ENCODE results near the gene IDNK.

Gene IDNK

DNA sequence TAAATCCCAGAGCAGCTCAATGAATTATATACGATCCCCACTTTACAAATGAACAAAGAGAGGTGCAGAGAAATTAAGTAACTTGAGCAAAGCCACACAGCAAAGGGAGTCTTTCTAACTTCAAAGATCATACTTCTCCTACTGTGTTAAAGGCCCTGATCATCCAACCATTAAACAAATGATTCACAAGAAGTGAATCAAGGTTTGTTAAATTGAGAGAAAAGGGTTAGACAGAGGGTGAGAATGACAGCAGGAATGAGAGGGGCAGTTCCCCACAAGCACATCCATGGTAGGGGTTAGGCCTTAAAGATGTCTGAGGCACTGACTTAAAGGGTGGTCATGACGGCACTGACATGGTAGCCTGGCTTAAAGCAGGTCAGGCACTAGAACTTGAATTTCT is 10.7 kb downstream of the IDNK start:
- DNase-seq (ENCODE audit: low read depth, low spot score) = no peak

DNA sequence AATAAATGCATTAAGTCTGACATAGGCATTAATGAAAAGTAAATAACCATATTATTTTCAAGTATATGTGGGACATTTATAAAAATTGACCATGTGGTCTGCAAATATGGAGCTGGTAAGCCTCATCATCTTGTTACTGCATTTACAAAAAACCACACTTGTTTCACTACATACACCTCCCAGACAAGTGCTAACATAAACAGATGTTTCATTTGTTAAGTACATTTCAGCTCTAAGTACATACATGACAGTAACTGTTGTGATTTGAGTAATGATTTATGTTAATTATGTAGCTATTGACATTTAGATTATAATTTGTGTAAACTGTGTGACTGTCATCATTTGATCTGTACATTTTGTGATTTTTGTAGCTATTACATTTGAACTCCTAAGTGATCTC is 13.9 kb downstream of the IDNK start:
- no peak for DNase-seq (ENCODE audit: low read depth, low spot score)

DNA sequence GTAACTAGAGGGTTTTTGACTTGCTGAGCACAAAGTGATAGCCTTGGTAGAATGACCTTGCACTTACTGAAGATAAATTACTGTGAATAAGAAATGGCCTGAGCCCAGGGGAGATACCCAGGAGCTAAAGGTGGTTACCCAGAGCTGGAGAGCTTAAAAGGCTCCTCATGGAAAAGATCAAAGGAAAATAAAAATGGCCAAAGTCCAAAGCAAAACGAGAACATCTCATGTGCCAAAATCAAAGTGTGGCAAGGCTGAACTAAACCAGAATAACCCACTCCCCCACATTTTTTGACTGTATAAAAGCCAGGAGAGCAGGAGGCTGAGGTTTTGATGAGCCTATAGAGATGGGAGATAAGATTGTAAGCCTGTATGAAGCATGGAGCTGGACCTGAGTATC is 14.4 kb downstream of the IDNK start:
- DNase-seq (ENCODE audit: low read depth, low spot score) = no peak

DNA sequence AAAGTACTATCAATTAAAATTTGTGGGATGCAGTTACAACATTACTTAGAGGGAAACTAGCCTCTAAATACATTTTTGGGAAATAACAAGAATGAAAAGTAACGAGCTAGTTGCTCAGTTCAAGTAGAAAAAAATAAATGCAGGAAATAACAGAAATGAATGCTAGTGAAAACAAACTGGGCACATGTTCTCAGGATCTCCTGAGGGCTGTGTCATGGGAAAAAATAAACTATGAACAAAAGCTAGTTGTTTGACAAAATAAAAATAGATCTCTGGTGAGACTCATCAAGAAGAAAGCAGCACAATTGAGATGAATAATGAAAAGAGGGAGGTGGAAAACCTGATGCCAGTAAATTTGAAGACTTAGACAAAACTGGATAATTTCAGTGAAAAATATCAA is 16.3 kb downstream of the IDNK start:
- DNase-seq (ENCODE audit: low read depth, low spot score) = no peak

DNA sequence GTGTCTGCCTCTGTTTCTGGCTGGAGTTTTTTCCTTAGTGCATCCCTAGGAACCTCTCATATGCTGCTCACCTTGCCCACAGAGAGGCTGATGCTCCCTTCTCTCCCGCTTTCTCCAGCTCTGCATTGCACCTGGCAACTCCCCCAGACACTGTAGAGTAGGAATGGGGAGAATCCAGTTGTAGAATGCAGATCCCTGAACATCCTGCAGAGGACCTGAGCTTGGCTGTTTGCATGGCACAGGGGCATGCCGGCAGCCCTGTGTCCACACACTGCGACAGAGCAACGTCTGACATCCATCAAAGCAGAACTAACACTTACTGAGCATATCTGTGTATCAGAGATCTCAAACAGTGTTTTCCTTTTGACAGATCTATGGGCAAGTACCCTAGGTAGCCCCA is 19.9 kb downstream of the IDNK start:
- no peak for DNase-seq (ENCODE audit: low read depth, low spot score)

DNA sequence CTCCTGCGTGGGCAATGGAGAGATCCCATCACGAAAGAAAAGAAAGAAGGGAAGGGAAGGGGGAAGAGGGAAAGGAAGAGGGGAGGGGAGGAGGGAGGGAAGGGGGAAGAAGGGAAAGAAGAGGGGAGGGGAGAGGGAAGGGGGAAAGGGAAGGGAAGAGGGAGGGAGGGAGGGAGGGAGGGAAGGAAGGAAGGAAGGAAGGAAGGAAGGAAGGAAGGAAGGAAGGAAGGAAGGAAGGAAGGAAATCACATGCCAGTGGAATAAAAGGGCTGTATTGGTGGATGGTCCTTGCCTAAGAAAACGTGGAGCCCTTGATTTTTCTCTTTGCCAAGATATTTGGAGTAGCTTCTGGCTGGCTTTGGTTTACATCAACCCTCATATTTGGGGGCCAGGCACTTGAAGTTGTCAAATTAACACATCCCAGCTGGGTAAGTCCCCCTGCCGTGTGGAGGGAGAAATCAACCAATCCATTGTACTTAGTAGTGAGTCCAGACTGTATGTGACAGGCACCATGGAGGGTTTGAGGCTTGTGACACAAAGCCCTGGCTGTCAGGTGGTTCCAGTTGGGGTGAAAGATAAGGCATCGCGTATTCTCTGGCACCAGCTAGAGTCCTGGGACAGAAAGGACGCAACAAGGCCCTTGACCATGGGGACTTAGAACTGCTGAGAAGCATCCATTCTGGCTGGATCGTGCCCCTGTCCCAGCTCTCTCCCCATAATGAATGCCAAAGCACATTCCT is 23.7 kb downstream of the IDNK start:
- DNase-seq (ENCODE audit: low read depth, low spot score) = no peak

DNA sequence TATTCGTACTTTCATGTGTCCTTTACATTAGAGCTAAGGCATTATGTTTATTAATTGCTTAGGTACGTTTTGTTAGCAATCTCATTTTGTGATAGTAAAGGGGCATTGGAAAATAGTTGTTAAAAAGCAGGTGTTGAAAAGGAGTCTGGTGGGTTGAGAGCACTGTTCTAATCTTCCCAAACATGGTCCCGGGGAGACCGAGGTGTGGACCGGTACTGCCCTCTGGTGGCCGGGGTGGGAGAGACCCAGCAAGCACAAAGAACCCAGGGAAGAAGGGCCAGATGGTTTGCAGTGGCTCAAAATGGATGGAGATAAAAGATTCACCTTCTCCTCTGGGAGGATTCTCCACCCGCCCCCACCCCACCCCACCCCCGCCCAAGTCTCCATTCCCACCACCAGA is 26.1 kb downstream of the IDNK start:
- peak; percentile 51 for DNase-seq (ENCODE audit: low read depth, low spot score)

DNA sequence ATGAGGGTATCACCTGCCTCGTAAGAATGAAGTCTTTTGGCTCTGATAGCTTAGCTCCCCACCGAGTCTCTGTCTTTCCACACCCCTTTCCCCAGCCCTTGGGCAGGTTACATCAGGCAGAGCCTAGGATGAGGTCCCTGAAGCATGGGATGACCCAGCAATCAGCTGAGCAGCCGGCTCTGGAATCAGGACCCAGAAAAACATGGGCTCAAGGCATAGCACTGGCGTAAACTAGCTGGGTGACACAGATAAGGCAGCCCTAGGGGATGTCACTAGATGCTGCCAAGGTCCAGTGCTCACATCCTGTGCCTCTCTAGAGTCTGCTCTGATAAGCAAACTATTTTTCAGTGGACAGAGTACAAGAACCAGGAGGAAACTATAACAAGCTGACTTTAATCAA is 26.6 kb downstream of the IDNK start:
- no peak for DNase-seq (ENCODE audit: low read depth, low spot score)

DNA sequence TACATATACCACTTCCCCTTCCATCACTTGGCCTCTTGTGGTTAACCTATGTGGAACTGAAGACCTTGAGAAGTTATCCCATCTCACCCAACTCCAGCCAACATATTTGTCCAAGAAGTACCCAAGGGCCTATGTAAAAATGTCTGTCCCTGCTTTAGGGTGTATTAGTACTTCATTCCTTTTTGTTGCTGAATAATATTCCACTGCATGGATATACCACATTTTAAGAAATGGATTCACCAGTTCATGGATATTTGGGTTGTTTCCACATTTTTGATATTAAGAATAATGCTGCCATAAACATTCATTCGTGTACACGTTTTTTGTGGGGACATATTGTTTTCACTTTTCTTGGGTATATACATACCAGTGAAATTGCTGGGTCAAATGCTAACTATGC is 28.6 kb downstream of the IDNK start:
- no peak for DNase-seq (ENCODE audit: low read depth, low spot score)

DNA sequence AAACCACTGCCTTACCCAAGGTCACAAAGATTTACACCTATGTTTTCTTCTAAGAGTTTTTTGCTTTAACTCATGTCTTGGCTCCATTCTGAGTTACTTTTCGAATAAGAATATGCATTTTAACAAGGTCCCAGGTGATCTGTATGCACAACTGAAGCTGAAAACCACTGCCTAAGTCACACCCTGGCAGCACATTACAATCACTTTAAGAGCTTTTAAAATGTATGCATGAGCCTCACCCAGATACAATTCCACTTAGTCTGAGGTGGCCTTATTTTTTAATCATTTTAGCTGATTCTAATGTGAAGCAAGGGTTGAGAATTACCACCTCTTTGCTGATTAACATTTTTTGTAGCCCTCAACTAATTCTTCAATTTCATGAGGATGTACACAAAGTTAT is 29.5 kb downstream of the IDNK start:
- DNase-seq (ENCODE audit: low read depth, low spot score) = no peak

DNA sequence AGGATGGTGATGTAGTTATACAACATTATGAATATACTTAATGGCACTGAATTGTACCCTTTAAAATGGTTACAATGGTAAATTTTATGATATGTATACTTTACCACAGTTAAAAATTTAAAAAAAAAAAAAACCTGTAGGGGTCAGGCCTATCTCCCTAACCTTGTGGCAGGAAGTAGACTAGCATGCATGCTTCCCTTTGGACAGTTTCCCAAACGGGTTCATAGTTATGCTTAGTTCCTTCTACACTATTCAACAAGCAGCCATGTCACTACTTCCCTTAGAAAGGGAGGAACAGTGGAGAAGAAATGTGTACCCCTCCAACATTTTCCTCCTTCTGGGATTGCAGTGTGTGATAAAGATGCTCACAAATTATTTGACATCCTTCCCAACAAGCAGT is 32.5 kb downstream of the IDNK start:
- no peak for DNase-seq (ENCODE audit: low read depth, low spot score)

DNA sequence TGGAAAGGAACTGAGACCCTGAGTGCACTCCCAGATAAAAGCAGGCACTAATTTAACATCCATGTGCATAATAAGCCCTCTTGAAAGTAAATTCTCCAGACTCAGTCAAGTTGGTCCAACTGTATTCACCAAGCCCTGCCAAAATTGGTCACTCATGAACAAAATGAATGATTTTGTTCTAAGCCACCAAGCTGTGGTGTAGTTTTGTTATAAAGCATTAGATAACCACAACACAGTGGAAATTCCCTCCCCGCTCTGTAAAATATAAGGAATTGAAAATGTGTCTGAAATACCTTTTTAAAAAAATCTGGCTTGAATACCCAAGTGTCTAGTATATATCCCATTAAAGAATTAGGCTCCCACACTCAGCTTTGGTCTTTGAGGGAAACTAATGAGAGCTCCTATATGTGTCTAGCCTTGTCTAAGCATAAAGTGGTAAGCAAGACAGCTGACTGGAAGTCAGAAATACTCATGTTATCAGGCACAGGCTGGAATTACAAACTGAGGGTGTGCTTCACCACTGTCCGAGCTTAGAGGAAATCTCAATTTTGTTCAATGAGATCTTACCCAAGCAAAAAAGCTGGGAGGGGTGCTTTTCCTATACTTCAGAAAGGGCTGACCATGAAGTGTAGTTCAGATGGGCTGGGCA is 33.2 kb downstream of the IDNK start:
- DNase-seq (ENCODE audit: low read depth, low spot score) = no peak

DNA sequence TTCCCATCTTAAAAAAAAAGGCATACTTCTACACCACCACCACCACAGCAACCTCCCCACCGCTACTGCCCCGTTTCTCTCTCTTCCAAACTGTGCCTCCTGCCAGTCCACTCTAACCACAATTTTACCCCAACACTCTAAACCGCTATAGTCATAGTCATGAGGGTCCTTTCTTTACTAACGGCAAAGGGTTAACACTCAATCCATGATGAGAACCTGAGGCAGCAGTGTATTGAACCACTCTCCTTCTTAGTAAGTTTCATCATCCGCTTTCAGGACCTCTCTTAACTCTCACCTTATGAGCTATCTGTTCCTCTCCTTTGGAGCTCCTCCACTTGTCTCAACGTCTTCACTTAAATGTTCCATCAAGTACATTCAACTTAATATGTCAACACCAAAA is 34.0 kb downstream of the IDNK start:
- no peak for DNase-seq (ENCODE audit: low read depth, low spot score)

DNA sequence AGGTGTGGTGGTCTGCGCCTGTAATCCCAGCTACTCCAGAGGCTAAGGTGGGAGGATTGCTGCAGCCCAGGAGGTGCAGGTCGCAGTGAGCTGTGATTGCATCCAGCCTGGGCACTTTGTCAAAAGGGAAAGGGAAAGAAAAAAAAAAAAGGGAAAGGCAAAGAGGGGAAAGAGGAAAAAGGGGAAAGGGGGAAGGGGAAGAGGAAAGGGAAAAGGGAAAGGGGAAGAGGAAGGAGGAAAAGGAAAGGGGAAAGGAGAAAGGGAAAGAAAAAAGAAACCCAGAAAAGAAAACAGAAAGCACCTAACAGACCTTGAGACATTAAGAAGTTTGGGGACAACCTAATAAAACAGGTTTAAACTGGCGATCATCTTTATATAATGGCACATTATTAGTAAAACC is 40.0 kb downstream of the IDNK start:
- DNase-seq (ENCODE audit: low read depth, low spot score) = no peak

DNA sequence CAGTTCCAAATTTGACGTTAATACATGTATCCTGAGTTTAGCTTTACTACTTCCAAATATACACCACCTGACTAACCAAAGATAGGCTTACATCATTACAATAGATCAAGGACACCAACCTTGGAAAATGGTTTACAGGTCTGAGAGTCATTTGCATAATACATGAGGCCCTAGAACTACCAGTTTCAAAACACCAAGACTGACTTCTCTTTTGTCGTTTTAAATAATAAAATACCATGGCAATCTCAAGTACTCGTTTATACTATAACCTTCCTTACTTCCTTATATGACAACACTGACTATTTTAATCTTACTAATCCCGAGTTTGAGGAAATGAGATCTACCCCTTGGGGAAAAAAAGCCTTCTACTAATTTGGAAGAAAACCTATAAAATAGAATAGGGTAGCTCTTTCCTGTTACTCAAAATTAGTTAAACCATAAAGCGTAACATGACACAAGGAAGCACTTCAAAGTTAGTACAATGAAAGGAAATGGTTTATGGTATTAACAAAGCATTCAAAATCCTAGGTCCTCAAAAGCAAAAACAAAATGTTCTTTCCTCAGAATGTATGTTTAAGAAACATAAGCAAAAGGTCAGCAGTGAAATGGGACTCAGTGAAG is 42.7 kb downstream of the IDNK start:
- DNase-seq (ENCODE audit: low read depth, low spot score) = no peak

DNA sequence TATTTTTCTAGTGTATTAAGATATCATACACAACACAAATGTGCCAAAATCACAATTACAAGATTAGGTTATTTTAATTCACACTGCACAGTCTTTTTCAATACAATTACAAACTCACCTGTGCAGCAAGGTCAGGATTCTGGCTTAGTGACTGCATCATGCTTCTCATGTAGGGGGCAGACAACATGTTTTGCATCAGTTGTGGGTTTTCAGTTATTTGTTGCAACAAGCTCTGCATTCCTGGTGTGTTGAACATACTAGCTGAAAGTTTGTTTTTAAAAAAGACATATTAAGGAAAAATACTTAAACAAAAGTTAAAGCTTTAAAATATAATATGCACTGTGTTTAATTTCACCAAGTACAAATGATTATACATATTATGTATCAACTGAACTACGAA is 46.1 kb downstream of the IDNK start:
- DNase-seq (ENCODE audit: low read depth, low spot score) = no peak

DNA sequence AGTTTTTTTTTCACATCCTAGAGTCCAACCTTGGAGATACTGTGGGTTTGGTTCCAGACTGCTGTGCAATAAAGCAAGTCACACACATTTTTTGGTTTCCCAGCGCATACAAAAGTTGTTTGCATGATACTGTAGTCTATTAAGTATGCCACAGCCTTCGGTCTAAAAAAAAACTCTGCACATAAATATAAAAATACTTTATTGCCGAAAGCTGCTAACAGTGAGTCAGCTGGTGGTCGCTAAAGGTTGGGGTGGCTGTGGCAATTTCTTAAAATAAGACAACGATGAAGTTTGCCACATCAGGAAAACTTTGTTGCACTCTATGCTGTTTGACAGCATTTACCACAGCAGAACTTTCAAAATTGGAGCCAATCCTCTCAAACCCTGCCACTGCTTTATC is 47.4 kb downstream of the IDNK start:
- no peak for DNase-seq (ENCODE audit: low read depth, low spot score)

DNA sequence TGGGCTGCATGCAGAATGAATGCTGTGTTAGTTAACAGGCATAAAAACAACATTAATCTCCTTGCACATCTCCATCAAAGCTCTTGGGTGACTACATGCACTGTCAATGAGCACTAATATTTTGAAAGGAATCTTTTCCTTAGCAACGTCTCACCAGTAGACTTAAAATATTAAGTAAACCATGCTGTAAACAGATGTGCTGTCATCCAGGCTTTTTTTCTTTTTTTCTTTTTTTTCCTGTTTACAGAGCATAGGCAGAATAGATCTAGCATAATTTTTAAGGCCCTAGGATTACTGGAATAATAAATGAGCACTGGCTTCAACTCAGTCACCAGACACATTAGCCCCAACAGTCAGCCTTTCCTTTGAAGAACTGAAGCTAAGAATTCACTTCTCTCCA is 48.5 kb downstream of the IDNK start:
- no peak for DNase-seq (ENCODE audit: low read depth, low spot score)

DNA sequence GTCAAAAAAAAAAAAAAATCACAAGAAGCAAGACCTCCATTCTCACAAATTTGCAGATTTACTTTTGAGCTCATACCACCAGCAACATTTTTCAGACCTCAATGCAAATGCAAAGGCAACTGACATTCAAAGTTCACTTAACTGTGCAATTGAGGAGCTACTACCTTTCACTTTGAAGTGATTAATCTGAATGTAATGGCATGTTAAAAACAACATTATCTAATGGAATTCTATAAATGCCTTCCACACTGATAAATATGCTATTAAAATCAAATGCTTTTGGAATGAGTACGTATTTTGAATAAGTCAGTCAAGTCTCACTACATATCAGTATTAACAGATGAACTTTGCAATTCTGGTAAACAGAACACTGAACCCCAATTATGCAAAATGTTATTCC is 52.5 kb downstream of the IDNK start:
- DNase-seq (ENCODE audit: low read depth, low spot score) = no peak

DNA sequence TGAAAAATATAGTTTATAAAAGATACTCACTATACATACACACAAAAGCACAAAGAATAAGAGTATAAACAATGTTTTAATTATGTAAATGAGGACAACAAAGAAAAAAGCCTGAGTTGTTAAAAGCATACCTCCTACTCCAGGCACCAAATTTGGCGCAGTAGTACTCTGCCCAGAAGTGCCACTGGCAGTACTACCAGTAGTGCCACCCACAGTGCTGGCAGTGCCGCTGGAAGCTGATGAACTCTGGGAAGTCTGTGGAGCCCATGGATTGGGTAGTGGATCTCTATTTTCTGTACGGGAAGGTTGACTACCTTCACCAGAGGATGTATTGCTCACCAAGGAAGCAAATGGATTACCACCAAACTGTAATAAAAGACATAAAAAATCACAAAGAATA is 54.7 kb downstream of the IDNK start:
- DNase-seq (ENCODE audit: low read depth, low spot score) = no peak

DNA sequence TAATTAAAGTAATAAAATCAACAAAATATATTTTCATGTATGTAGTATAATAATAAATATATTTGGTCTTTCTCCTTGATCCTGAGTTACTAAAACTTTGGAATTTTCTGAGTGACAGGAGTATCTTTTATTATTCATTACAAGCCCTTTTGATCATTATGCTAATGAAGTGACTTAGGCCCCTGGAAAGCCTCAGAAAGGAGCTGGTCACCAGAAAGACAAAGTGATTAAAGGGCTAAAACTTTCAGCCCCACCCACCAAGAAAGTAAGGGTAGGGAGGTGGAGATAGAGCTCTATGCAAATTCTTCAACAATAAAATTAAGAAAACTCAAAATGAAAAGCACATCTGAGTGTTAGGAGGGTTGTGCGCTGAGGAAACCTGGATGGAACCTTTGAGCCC is 57.3 kb downstream of the IDNK start:
- no peak for DNase-seq (ENCODE audit: low read depth, low spot score)

DNA sequence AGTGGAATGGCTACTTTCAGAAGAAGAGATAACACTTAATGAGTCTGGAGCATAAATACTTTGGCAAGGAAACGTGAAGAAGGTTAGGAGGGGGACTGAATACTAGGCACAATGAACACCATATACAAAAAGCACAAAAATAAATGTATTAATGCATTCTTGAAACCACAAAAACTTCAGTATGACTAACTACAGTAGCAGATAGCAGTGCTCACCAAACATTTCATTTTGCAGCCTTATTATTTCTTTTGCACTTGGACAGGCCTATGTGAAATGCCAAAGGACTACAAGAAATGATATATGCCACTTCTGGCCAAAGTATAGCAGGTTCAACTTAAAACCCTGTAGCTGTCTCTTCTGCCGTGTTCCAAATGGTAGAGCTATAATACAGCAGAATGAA is 58.5 kb downstream of the IDNK start:
- DNase-seq (ENCODE audit: low read depth, low spot score) = no peak

DNA sequence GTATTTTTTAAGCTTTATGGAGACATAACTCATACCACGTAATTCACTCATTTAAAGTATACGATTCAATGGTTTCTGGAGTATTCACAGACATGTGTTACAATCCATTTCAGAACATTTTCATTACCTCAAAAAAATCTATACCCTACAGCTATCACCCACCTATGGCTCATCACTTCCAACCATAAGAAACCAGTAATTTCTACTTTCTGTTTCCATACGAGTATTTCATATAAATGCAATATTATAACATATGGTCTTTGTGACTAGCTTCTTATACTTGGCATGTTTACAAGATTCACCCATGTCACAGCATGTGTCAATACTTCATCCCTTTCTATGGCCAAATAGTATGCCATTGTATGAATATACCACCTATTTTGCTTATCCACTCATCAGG is 66.0 kb downstream of the IDNK start:
- no peak for DNase-seq (ENCODE audit: low read depth, low spot score)
